Measurements from ENCODE around the gene PCBP2.

DNA sequence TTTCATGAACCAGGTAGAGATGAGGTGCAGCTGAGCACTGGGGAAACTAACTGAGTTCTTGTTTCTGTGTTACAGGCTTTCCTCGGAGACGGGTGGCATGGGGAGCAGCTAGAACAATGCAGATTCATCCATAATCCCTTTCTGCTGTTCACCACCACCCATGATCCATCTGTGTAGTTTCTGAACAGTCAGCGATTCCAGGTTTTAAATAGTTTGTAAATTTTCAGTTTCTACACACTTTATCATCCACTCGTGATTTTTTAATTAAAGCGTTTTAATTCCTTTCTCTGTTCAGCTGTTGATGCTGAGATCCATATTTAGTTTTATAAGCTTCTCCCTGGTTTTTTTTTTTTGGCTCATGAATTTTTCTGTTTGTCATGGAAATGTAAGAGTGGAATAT, 27.4 kb downstream of the PCBP2 start:
- TF ChIP-seq, protein P1, sequence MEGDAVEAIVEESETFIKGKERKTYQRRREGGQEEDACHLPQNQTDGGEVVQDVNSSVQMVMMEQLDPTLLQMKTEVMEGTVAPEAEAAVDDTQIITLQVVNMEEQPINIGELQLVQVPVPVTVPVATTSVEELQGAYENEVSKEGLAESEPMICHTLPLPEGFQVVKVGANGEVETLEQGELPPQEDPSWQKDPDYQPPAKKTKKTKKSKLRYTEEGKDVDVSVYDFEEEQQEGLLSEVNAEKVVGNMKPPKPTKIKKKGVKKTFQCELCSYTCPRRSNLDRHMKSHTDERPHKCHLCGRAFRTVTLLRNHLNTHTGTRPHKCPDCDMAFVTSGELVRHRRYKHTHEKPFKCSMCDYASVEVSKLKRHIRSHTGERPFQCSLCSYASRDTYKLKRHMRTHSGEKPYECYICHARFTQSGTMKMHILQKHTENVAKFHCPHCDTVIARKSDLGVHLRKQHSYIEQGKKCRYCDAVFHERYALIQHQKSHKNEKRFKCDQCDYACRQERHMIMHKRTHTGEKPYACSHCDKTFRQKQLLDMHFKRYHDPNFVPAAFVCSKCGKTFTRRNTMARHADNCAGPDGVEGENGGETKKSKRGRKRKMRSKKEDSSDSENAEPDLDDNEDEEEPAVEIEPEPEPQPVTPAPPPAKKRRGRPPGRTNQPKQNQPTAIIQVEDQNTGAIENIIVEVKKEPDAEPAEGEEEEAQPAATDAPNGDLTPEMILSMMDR (IDR thresholded peaks at IDR 0.05 in 8 of 11, conservative IDR thresholded peaks at IDR 0.05 in 3 of 11), result no peak
- TF ChIP-seq POLR2A (IDR thresholded peaks at IDR 0.05), result no peak
- TF ChIP-seq POLR2AphosphoS5 (IDR thresholded peaks at IDR 0.05), result no peak

All from spleen (tissue), 7 donors.